OCI-LY1 (cell line): ENCODE results near the gene MLF2.

Experiments used
- CTCF ChIP-seq: fragments of 200-600 bp; sonication (generic), shearing (Covaris generic); IDR thresholded peaks from 2 replicates; pipeline ENCODE4 v1.5.1; 2017; ENCODE audit warnings: mild to moderate bottlenecking, antibody characterized with exemption, low read length, moderate library complexity, mixed read lengths
- EZH2 ChIP-seq: fragments of 200-600 bp; sonication (generic), shearing (Covaris generic); IDR thresholded peaks from 2 replicates; pipeline ENCODE4 v1.8.0; 2017; ENCODE audit warnings: borderline replicate concordance, mixed run types, mild to moderate bottlenecking, antibody characterized with exemption, low read length, moderate library complexity, mixed read lengths

- TF ChIP-seq CTCF, result no peak
- TF ChIP-seq EZH2, result no peak
These were observed 16.0 kb upstream of the MLF2 start for GRCh38 chr12:6768990-6769389.
